ENCODE results near the gene NRXN3.

Gene NRXN3

DNA sequence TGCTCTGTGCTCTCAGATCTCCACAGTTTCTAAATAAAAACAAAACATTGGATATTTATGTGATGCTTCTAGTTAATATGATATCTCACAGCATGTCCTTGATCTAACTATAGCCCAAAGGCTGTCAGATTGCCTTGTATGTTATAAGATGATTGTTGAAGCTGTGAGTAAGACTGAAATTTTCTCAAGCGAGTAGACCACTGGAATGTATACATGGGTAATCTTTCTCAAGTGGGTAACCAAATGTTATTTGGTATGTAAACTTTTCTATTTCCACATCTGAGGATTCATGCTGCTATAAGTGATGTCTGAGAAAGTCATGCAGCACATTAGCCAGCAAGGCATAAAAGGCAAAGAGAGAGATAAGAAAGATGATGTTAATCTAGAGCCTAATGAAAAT lies 886.7 kb downstream of the NRXN3 start:
- Histone ChIP-seq H3K36me3 (ENCODE audit: control insufficient read depth, insufficient read depth, low read length) (no peaks in the 10 kb centered on the region), H3K9ac (ENCODE audit: low read depth, low read length) (no peak overlapping the region), H3K27ac (ENCODE audit: low read depth, low read length) (no peak overlapping the region), H3K9me3 (ENCODE audit: control insufficient read depth, insufficient read depth, low read length) (no peaks in the 10 kb centered on the region), H3K4me3 (ENCODE audit: low read depth, low read length) (no peak overlapping the region), H3K27me3 (ENCODE audit: control insufficient read depth, insufficient read depth, low read length) (no peaks in the 10 kb centered on the region), H3K4me1 (ENCODE audit: control insufficient read depth, insufficient read depth, low read length) (no peaks in the 10 kb centered on the region)

DNA sequence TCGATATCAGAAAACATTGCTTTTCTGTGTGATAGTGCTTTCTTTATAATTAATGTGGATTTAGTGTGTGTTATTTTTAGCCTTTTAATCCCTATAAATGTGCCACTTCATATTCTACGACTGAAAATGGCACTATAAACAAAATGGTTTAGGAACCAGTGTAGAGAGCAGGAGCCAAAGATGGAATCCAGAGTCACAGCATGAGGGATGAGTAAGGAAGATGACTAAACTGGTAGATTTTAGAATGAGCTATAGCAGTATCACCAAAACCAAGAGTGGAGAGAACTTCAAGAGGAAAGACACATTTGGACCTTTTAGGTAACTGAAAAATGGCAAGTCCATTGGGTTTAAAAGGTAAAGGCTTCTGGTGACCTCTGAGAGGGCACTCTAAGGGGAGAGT lies 887.2 kb downstream of the NRXN3 start:
- H3K36me3 ChIP-seq (ENCODE audit: control insufficient read depth, insufficient read depth, low read length) = no peaks in the 10 kb centered on the region

DNA sequence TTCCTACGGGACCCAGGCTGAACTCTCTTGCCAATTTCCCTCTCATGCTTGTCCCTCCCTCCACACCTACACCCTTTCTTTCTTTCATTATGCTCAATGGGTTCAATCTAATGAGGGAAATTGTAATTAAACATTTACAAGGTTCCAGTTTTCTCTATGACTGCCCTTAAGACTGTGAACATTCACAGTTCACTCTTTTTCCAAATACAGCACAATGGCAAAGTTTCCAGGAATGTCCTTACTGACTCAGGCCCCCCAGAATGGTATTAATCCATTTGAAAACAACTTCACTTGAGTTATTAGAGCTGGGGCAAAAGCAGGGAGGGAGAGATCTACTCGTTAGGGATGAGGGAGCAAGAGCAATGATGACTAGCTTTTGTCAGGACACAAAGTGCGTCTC lies 892.1 kb downstream of the NRXN3 start:
- Histone ChIP-seq H3K4me3 (ENCODE audit: low read depth, low read length) (no peak overlapping the region), H3K9me3 (ENCODE audit: control insufficient read depth, insufficient read depth, low read length) (no peaks in the 10 kb centered on the region), H3K27ac (ENCODE audit: low read depth, low read length) (no peak overlapping the region), H3K27me3 (ENCODE audit: control insufficient read depth, insufficient read depth, low read length) (no peaks in the 10 kb centered on the region), H3K4me1 (ENCODE audit: control insufficient read depth, insufficient read depth, low read length) (peaks cover 3% of the 10 kb centered on the region; the same call in 1 of the 2 replicates), H3K9ac (ENCODE audit: low read depth, low read length) (no peak overlapping the region), H3K36me3 (ENCODE audit: control insufficient read depth, insufficient read depth, low read length) (no peaks in the 10 kb centered on the region)

More for the DNA sequence above, 887.2 kb downstream of the NRXN3 start:
- H3K9ac ChIP-seq (ENCODE audit: low read depth, low read length) = no peak overlapping the region
- no peak overlapping the region for H3K4me3 ChIP-seq (ENCODE audit: low read depth, low read length)
- H3K27ac ChIP-seq (ENCODE audit: low read depth, low read length) = no peak overlapping the region
- H3K4me1 ChIP-seq (ENCODE audit: control insufficient read depth, insufficient read depth, low read length) = peaks cover 1% of the 10 kb centered on the region; the same call in 1 of the 2 replicates
- no peaks in the 10 kb centered on the region for H3K9me3 ChIP-seq (ENCODE audit: control insufficient read depth, insufficient read depth, low read length)
- no peaks in the 10 kb centered on the region for H3K27me3 ChIP-seq (ENCODE audit: control insufficient read depth, insufficient read depth, low read length)

DNA sequence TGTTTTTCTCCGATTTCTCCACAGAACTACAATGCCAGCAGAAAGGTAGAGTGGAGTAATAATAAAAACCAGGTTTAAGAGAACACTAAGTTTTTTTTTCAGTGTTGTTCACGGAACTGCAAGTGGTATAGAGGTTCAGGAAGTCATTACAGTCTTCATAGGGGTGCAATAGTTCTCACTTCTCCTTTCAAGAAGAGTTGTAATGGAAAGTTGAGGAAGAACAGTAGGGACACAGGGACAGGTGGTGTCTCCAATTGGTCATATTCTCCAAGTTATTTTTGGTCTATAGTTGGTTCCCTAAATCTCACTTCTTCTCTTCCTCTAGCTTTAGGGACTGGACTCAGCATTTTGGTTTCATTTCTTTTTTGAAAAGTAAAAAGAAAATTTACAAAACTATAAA lies 894.0 kb downstream of the NRXN3 start:
- Histone ChIP-seq H3K9me3 (ENCODE audit: control insufficient read depth, insufficient read depth, low read length) (no peaks in the 10 kb centered on the region), H3K27me3 (ENCODE audit: control insufficient read depth, insufficient read depth, low read length) (no peaks in the 10 kb centered on the region), H3K9ac (ENCODE audit: low read depth, low read length) (no peak overlapping the region), H3K4me3 (ENCODE audit: low read depth, low read length) (no peak overlapping the region), H3K27ac (ENCODE audit: low read depth, low read length) (no peak overlapping the region), H3K36me3 (ENCODE audit: control insufficient read depth, insufficient read depth, low read length) (no peaks in the 10 kb centered on the region), H3K4me1 (ENCODE audit: control insufficient read depth, insufficient read depth, low read length) (peaks cover 3% of the 10 kb centered on the region; the same call in 1 of the 2 replicates)

DNA sequence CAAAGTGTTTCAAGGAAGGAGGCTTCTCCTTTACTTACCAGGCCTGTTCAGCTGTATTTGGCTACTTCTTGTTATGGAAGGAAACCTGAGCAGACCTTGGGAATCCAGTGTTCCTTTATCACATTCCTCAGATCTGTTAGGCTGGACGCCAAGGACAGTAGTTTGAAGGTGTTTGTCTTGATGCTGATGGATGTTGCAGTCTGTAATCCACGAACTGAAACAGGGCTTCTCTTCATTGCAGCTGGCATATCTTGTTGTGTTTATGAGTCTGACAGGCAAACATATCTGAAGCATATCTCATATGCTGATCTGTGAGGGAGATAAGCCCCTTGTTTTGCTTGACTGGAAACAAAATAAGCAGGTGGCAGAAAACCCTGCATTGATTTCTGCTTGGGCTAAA lies 904.3 kb downstream of the NRXN3 start:
- no peaks in the 10 kb centered on the region for H3K36me3 ChIP-seq (ENCODE audit: control insufficient read depth, insufficient read depth, low read length)
- no peak overlapping the region for H3K9ac ChIP-seq (ENCODE audit: low read depth, low read length)
- no peaks in the 10 kb centered on the region for H3K4me1 ChIP-seq (ENCODE audit: control insufficient read depth, insufficient read depth, low read length)
- H3K27me3 ChIP-seq (ENCODE audit: control insufficient read depth, insufficient read depth, low read length) = no peaks in the 10 kb centered on the region
- no peaks in the 10 kb centered on the region for H3K9me3 ChIP-seq (ENCODE audit: control insufficient read depth, insufficient read depth, low read length)
- no peak overlapping the region for H3K27ac ChIP-seq (ENCODE audit: low read depth, low read length)
- H3K4me3 ChIP-seq (ENCODE audit: low read depth, low read length) = no peak overlapping the region

DNA sequence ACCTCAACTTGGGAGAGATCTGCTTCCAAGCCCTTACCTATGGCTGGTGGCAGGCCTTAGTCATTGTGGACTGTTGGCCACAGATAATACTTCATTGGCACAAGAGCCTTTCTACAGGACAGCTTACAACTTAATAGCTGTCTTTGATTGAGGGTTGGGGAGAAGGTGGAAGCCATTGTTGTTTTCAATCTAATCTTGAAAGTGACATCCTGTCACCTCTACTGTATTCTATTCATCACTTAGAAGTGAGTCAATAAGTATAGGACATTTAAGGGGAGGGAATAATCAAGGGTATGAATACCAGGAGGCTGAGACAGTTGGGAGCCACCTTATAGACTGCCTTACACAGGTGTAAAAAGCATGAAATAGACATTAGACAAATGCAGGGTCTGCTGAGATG lies 906.3 kb downstream of the NRXN3 start:
- H3K9me3 ChIP-seq (ENCODE audit: control insufficient read depth, insufficient read depth, low read length) = no peaks in the 10 kb centered on the region
- no peaks in the 10 kb centered on the region for H3K4me1 ChIP-seq (ENCODE audit: control insufficient read depth, insufficient read depth, low read length)
- no peak overlapping the region for H3K27ac ChIP-seq (ENCODE audit: low read depth, low read length)
- no peaks in the 10 kb centered on the region for H3K36me3 ChIP-seq (ENCODE audit: control insufficient read depth, insufficient read depth, low read length)
- H3K4me3 ChIP-seq (ENCODE audit: low read depth, low read length) = no peak overlapping the region
- H3K9ac ChIP-seq (ENCODE audit: low read depth, low read length) = no peak overlapping the region
- H3K27me3 ChIP-seq (ENCODE audit: control insufficient read depth, insufficient read depth, low read length) = no peaks in the 10 kb centered on the region

DNA sequence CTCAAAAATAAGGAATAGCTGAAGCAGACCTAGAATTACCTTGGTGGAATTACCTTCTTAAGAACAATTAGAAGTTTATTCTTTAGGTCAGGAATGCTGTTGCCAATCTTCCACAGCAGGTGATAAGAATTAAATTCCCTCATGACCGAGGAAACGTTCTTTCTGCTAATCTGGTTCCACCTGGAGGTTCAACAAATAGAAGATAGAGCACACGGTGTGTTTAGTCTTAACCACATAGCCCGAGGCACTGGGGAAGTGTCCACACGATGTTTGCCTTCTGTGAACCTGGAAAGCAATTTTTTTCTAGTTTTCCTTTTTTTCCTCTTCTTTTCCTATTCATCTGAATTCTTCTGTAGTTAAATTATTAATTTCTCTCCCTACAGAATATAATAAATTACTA lies 906.9 kb downstream of the NRXN3 start:
- Histone ChIP-seq H3K36me3 (ENCODE audit: control insufficient read depth, insufficient read depth, low read length) (no peaks in the 10 kb centered on the region), H3K4me3 (ENCODE audit: low read depth, low read length) (no peak overlapping the region)

DNA sequence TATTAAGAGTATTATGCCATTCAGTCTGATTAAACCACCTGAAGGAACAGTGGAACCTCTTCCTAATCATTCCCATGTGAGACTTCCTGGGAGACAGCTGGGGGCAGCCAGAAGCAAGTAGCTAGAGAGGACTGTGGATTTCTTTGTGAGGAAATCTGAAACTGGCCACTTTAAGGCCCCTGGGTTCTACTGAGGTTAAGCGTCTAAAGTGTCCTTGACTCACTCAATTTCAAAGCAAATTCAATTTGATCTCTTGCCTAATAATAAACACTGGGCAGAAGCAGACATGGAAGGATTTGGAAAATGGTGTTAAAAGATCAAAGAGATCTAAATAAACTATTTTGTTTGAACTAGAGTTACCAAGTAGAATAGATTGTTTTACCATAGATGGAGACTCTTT lies 909.9 kb downstream of the NRXN3 start:
- Histone ChIP-seq H3K9ac (ENCODE audit: low read depth, low read length) (no peak overlapping the region), H3K27ac (ENCODE audit: low read depth, low read length) (no peak overlapping the region), H3K4me1 (ENCODE audit: control insufficient read depth, insufficient read depth, low read length) (no peaks in the 10 kb centered on the region; the same call in 1 of the 2 replicates), H3K9me3 (ENCODE audit: control insufficient read depth, insufficient read depth, low read length) (no peaks in the 10 kb centered on the region), H3K36me3 (ENCODE audit: control insufficient read depth, insufficient read depth, low read length) (no peaks in the 10 kb centered on the region), H3K27me3 (ENCODE audit: control insufficient read depth, insufficient read depth, low read length) (no peaks in the 10 kb centered on the region), H3K4me3 (ENCODE audit: low read depth, low read length) (no peak overlapping the region)

More for the DNA sequence above, 906.9 kb downstream of the NRXN3 start:
- no peaks in the 10 kb centered on the region for H3K4me1 ChIP-seq (ENCODE audit: control insufficient read depth, insufficient read depth, low read length)
- H3K9me3 ChIP-seq (ENCODE audit: control insufficient read depth, insufficient read depth, low read length) = no peaks in the 10 kb centered on the region
- H3K9ac ChIP-seq (ENCODE audit: low read depth, low read length) = no peak overlapping the region
- H3K27ac ChIP-seq (ENCODE audit: low read depth, low read length) = no peak overlapping the region
- no peaks in the 10 kb centered on the region for H3K27me3 ChIP-seq (ENCODE audit: control insufficient read depth, insufficient read depth, low read length)

DNA sequence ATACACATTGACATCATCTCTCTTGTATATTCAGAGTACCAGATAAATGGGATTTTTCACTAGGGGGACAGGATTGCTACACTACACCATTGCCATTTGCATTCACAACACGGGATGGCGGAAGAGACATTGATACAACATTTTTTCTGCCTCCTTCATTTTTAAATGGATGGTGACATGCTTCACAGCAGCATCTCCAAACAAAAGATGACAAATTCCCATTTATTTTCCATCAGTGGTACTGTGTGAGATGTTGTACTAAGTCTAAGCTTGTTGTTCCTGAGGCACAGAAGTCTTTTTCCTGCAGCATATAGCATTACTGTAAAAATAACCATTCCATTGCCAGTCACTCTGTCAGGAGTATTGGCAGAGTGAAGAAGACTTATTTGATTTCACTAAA lies 912.7 kb downstream of the NRXN3 start:
- Histone ChIP-seq H3K4me1 (ENCODE audit: control insufficient read depth, insufficient read depth, low read length) (no peaks in the 10 kb centered on the region; the same call in 1 of the 2 replicates), H3K36me3 (ENCODE audit: control insufficient read depth, insufficient read depth, low read length) (no peaks in the 10 kb centered on the region), H3K4me3 (ENCODE audit: low read depth, low read length) (no peak overlapping the region), H3K9ac (ENCODE audit: low read depth, low read length) (no peak overlapping the region), H3K27ac (ENCODE audit: low read depth, low read length) (no peak overlapping the region), H3K27me3 (ENCODE audit: control insufficient read depth, insufficient read depth, low read length) (peaks cover 3% of the 10 kb centered on the region), H3K9me3 (ENCODE audit: control insufficient read depth, insufficient read depth, low read length) (no peaks in the 10 kb centered on the region)

DNA sequence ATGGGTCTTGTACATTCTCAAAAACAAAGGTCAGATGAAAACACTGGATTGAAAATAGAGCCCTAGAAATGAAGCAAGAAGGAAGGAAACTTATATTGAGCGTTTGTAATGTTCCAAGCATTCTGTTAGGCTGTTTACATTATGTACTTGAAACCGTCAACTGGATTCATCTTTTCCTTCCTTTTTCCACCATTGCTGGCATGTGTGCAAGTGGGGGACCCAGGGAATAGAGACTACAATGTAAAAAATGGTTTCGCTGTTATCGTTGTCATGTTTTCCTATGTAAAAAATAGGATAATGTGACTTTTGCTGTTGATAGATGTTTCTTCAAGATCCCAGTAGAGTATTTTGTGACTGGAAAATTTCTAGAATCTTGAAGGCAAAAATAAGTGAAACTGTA lies 913.2 kb downstream of the NRXN3 start:
- H3K4me3 ChIP-seq (ENCODE audit: low read depth, low read length) = no peak overlapping the region
- H3K4me1 ChIP-seq (ENCODE audit: control insufficient read depth, insufficient read depth, low read length) = no peaks in the 10 kb centered on the region; the same call in 1 of the 2 replicates
- peaks cover 7% of the 10 kb centered on the region for H3K27me3 ChIP-seq (ENCODE audit: control insufficient read depth, insufficient read depth, low read length)
- no peaks in the 10 kb centered on the region for H3K9me3 ChIP-seq (ENCODE audit: control insufficient read depth, insufficient read depth, low read length)
- H3K36me3 ChIP-seq (ENCODE audit: control insufficient read depth, insufficient read depth, low read length) = no peaks in the 10 kb centered on the region
- H3K27ac ChIP-seq (ENCODE audit: low read depth, low read length) = no peak overlapping the region
- no peak overlapping the region for H3K9ac ChIP-seq (ENCODE audit: low read depth, low read length)

DNA sequence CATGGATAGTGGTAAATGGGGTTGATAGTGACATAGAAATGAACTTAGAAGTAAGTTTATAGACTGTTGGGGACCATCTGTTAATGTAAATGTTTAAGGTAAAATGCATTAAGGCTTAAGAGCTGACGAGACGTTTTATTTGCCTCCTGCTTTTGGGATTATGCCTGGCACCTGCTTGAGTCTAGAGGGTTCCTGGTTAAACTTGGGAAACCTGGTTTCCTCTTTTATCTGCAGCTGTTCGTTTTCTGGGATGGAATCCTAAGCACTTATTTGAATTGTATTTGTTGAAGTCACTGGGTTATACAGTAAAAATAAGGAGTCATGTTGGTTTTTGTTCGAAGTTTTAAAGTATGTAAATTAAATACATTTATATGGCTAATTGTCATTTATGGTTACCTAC lies 914.7 kb downstream of the NRXN3 start:
- H3K9me3 ChIP-seq (ENCODE audit: control insufficient read depth, insufficient read depth, low read length) = no peaks in the 10 kb centered on the region
- no peaks in the 10 kb centered on the region; the same call in 1 of the 2 replicates for H3K4me1 ChIP-seq (ENCODE audit: control insufficient read depth, insufficient read depth, low read length)
- H3K4me3 ChIP-seq (ENCODE audit: low read depth, low read length) = no peak overlapping the region
- H3K27me3 ChIP-seq (ENCODE audit: control insufficient read depth, insufficient read depth, low read length) = peaks cover 22% of the 10 kb centered on the region
- H3K9ac ChIP-seq (ENCODE audit: low read depth, low read length) = no peak overlapping the region
- no peaks in the 10 kb centered on the region for H3K36me3 ChIP-seq (ENCODE audit: control insufficient read depth, insufficient read depth, low read length)
- no peak overlapping the region for H3K27ac ChIP-seq (ENCODE audit: low read depth, low read length)

DNA sequence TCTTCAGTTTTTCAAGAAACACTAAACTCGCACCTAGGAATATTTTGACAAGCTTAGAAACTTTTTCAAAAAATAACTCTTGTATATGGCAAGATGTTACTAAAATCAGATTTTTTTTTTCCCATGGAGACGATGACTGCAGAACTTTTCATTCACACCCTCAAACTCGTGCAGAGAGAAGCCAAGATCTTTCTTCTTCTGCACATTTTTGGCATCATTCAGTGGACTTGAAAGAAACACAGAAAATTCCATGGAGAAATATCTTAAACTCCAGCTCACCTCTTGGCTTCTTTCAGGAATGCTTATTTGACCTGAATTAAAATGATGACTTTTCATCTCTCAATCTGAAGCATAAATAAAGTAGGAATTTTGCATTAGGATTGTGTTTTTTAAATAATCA lies 919.4 kb downstream of the NRXN3 start:
- Histone ChIP-seq H3K9ac (ENCODE audit: low read depth, low read length) (no peak overlapping the region), H3K36me3 (ENCODE audit: control insufficient read depth, insufficient read depth, low read length) (no peaks in the 10 kb centered on the region), H3K27ac (ENCODE audit: low read depth, low read length) (no peak overlapping the region), H3K4me3 (ENCODE audit: low read depth, low read length) (no peak overlapping the region), H3K4me1 (ENCODE audit: control insufficient read depth, insufficient read depth, low read length) (peaks cover 20% of the 10 kb centered on the region), H3K27me3 (ENCODE audit: control insufficient read depth, insufficient read depth, low read length) (peaks cover 57% of the 10 kb centered on the region), H3K9me3 (ENCODE audit: control insufficient read depth, insufficient read depth, low read length) (no peaks in the 10 kb centered on the region)

Data from HUES48 (cell line).